GM12878 (cell line): ENCODE measurements around the gene PRDM1. TPM values are rescaled to one million over a fixed set of nuclear protein-coding genes. Genes with fewer than 3 reads are reported as not detected.

Experiments used
- ASH2L ChIP-seq: fragments of 300-600, 200-600 bp; sonication (generic); IDR thresholded peaks from 2 replicates; pipeline ENCODE4 v1.6.1; 2017; ENCODE audit warnings: low read depth, mild to moderate bottlenecking, borderline replicate concordance
- ATF2 ChIP-seq: IDR thresholded peaks from 2 replicates; pipeline ENCODE4 v1.6.1; 2012; ENCODE audit warnings: low read length, inconsistent platforms
- EED ChIP-seq: sonication (generic); IDR thresholded peaks from 2 replicates; pipeline ENCODE4 v1.6.1; 2016; ENCODE audit warnings: antibody characterized with exemption, low read depth
- ESRRA ChIP-seq: IDR thresholded peaks from 2 replicates; pipeline ENCODE4 v1.6.1; 2012; ENCODE audit warnings: mild to moderate bottlenecking, low read length, improper control_type of control experiment
- FOXM1 ChIP-seq: IDR thresholded peaks from 2 replicates; pipeline ENCODE4 v1.6.1; 2012; ENCODE audit warnings: low read depth, mild to moderate bottlenecking, inconsistent platforms, low read length, moderate library complexity
- GABPA ChIP-seq: IDR thresholded peaks from 2 replicates; pipeline ENCODE4 v1.6.1; 2014; ENCODE audit warnings: antibody characterized with exemption, low read depth, mild to moderate bottlenecking, inconsistent platforms
- IRF3 ChIP-seq: fragments of 450-650 bp; IDR thresholded peaks from 2 replicates; pipeline ENCODE4 v1.6.1; 2014; ENCODE audit warnings: mild to moderate bottlenecking
- JUNB ChIP-seq: IDR thresholded peaks from 2 replicates; pipeline ENCODE4 v1.6.1; 2016; ENCODE audit warnings: antibody characterized with exemption, mild to moderate bottlenecking
- KLF5 ChIP-seq: fragments of 450-650 bp; IDR thresholded peaks from 2 replicates; pipeline ENCODE4 v1.6.1; 2014; ENCODE audit warnings: mild to moderate bottlenecking; ENCODE audit not compliant: partially characterized antibody
- MXI1 ChIP-seq: fragments of 150-350 bp; IDR thresholded peaks from 2 replicates; pipeline ENCODE4 v1.6.1; 2011; ENCODE audit warnings: low read depth, mild to moderate bottlenecking, inconsistent platforms, low read length, improper control_type of control experiment
- NFIC ChIP-seq: IDR thresholded peaks from 2 replicates; pipeline ENCODE4 v1.6.1; 2012; ENCODE audit warnings: low read depth, mild to moderate bottlenecking, inconsistent platforms, low read length, moderate library complexity
- NFYB ChIP-seq: IDR thresholded peaks from 2 replicates; pipeline ENCODE4 v1.6.1; 2011; ENCODE audit warnings: low read depth, mild to moderate bottlenecking, low read length, improper control_type of control experiment, moderate library complexity; ENCODE audit not compliant: insufficient read depth
- POU2F2 ChIP-seq: IDR thresholded peaks from 3 replicates; pipeline ENCODE4 v1.6.1; 2011; ENCODE audit warnings: low read depth, mild to moderate bottlenecking, low read length, borderline replicate concordance
- RCOR1 ChIP-seq: conservative IDR thresholded peaks from 2 replicates; pipeline ENCODE4 v1.6.1; 2012; ENCODE audit warnings: low read depth, low read length, improper control_type of control experiment
- RUNX3 ChIP-seq: IDR thresholded peaks from 2 replicates; pipeline ENCODE4 v1.6.1; 2012; ENCODE audit warnings: low read length, inconsistent platforms
- SIX5 ChIP-seq: IDR thresholded peaks from 2 replicates; pipeline ENCODE4 v1.6.1; 2011; ENCODE audit warnings: mild to moderate bottlenecking, low read depth, low read length, moderate library complexity; ENCODE audit not compliant: severe bottlenecking
- SMAD5 ChIP-seq: IDR thresholded peaks from 2 replicates; pipeline ENCODE4 v1.6.1; 2016; ENCODE audit warnings: antibody characterized with exemption, low read depth
- SPI1 ChIP-seq: IDR thresholded peaks from 2 replicates; pipeline ENCODE4 v1.6.1; 2011; ENCODE audit warnings: low read depth, mild to moderate bottlenecking, low read length, moderate library complexity, borderline replicate concordance; ENCODE audit not compliant: insufficient read depth
- SRF ChIP-seq, 2 experiments: IDR thresholded peaks; 2 replicates each; pipeline ENCODE4 v1.6.1; 2011; ENCODE audit warnings: low read depth in 2 of 2, low read length in 2 of 2, mild to moderate bottlenecking in 1 of 2, moderate library complexity in 1 of 2
- TBL1XR1 ChIP-seq: IDR thresholded peaks from 2 replicates; pipeline ENCODE4 v1.6.1; 2012; ENCODE audit warnings: low read depth, low read length, improper control_type of control experiment
- ZBED1 ChIP-seq: IDR thresholded peaks from 2 replicates; pipeline ENCODE4 v1.6.1; 2016; ENCODE audit warnings: borderline replicate concordance
- ZNF207 ChIP-seq: fragments of 450-650 bp; IDR thresholded peaks from 2 replicates; pipeline ENCODE4 v1.6.1; 2014; ENCODE audit warnings: antibody characterized with exemption, mild to moderate bottlenecking, borderline replicate concordance
- ZNF217 ChIP-seq: fragments of 450-650 bp; IDR thresholded peaks from 2 replicates; pipeline ENCODE4 v1.6.1; 2017; ENCODE audit warnings: antibody characterized with exemption, mild to moderate bottlenecking
- ZNF274 ChIP-seq: IDR thresholded peaks from one replicate; pipeline ENCODE4 v1.8.0; 2011; ENCODE audit not compliant: insufficient read length, insufficient read depth
- polyA plus RNA-seq, 11 experiments: library from polyadenylated mRNA; depleted of rRNA in 4 of 11; unstranded in 6 of 11; stranded (reverse) in 5 of 11; fragments of >200 nt; fragmentation: Nextera tagmentation in 4 of 11; fragmentation: Illumina TruSeq in 1 of 11; extraction: Ambion mirVana in 4 of 11; extraction: Trizol in 1 of 11; gene quantifications; 1 replicate in 1 of 11; 2 replicates in 10 of 11; pipeline versions ENCODE4 v1.2.1 to v1.2.3, GENCODE V29; 2011 to 2016; ENCODE audit warnings: inconsistent platforms in 2 of 11, missing spikeins in 2 of 11, low read depth in 1 of 11
- total RNA-seq, 4 experiments: library from RNA; depleted of rRNA in 3 of 4; stranded (reverse); fragments of >200 nt in 3 of 4; fragmentation: Illumina TruSeq in 1 of 4; extraction: Trizol in 1 of 4; gene quantifications; 2 replicates each; pipeline versions ENCODE4 v1.2.1 to v1.2.3, GENCODE V29; 2013 to 2021
- TF ChIP-seq, protein P1 (sequence below): fragments of 450-650 bp; IDR thresholded peaks from 2 replicates; pipeline ENCODE4 v1.6.1; 2017; ENCODE audit warnings: mild to moderate bottlenecking
- TF ChIP-seq, protein P2 (sequence below): fragments of 450-650 bp; IDR thresholded peaks from 2 replicates; pipeline ENCODE4 v1.6.1; 2018; ENCODE audit warnings: borderline replicate concordance, mild to moderate bottlenecking; ENCODE audit not compliant: partially characterized antibody

The PRDM1 gene
- total and polyA plus RNA-seq, 10 of the 15 experiments (the other 5 are each of a cell fraction or from before 2014, with no cell fraction given): 1.9 to 15.8 (median 4.1) TPM

- no peak for TF ChIP-seq MXI1
- peak; percentile 12; the same call in 1 of the 2 replicates for TF ChIP-seq NFIC
- TF ChIP-seq ZNF207: no peak
- no peak; the same call in 1 of the 2 replicates for TF ChIP-seq JUNB
- TF ChIP-seq RUNX3: peak; percentile 26; the same call in 1 of the 2 replicates
- no peak for TF ChIP-seq GABPA
- TF ChIP-seq SRF (IDR thresholded peaks at IDR 0.05; ENCODE audit: low read depth in 2 of 2, low read length in 2 of 2): no peak
- no peak for TF ChIP-seq TBL1XR1
- TF ChIP-seq, protein P1, sequence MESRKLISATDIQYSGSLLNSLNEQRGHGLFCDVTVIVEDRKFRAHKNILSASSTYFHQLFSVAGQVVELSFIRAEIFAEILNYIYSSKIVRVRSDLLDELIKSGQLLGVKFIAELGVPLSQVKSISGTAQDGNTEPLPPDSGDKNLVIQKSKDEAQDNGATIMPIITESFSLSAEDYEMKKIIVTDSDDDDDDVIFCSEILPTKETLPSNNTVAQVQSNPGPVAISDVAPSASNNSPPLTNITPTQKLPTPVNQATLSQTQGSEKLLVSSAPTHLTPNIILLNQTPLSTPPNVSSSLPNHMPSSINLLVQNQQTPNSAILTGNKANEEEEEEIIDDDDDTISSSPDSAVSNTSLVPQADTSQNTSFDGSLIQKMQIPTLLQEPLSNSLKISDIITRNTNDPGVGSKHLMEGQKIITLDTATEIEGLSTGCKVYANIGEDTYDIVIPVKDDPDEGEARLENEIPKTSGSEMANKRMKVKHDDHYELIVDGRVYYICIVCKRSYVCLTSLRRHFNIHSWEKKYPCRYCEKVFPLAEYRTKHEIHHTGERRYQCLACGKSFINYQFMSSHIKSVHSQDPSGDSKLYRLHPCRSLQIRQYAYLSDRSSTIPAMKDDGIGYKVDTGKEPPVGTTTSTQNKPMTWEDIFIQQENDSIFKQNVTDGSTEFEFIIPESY: no peak
- TF ChIP-seq SMAD5: no peak
- TF ChIP-seq IRF3: no peak
- no peak for TF ChIP-seq ESRRA
- TF ChIP-seq, protein P2, sequence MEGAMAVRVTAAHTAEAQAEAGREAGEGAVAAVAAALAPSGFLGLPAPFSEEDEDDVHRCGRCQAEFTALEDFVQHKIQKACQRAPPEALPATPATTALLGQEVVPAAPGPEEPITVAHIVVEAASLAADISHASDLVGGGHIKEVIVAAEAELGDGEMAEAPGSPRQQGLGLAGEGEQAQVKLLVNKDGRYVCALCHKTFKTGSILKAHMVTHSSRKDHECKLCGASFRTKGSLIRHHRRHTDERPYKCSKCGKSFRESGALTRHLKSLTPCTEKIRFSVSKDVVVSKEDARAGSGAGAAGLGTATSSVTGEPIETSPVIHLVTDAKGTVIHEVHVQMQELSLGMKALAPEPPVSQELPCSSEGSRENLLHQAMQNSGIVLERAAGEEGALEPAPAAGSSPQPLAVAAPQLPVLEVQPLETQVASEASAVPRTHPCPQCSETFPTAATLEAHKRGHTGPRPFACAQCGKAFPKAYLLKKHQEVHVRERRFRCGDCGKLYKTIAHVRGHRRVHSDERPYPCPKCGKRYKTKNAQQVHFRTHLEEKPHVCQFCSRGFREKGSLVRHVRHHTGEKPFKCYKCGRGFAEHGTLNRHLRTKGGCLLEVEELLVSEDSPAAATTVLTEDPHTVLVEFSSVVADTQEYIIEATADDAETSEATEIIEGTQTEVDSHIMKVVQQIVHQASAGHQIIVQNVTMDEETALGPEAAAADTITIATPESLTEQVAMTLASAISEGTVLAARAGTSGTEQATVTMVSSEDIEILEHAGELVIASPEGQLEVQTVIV: no peak
- no peak for TF ChIP-seq SIX5
- no peak for TF ChIP-seq SPI1
- no peak for TF ChIP-seq ASH2L
- TF ChIP-seq EED: no peak
- no peak for TF ChIP-seq NFYB
- no peak for TF ChIP-seq POU2F2
- no peak for TF ChIP-seq RCOR1
- TF ChIP-seq ZNF274: no peak
- TF ChIP-seq FOXM1: 0 out of 2 replicates have a peak, but pooled peaks have one; percentile 32
- TF ChIP-seq ATF2: 0 out of 2 replicates have a peak, but pooled peaks have one; percentile 33
- no peak for TF ChIP-seq ZBED1
- no peak for TF ChIP-seq KLF5
- TF ChIP-seq ZNF217: no peak
These were observed 2.5 kb upstream of the PRDM1 start (continued) for GRCh38 chr6:106083618-106084017.
